NCI-H146 treated with DMSO at 0.1 percent for 48 hours (cell line): ENCODE measurements around the gene PCDHA12.
"Not testable (repeated sequence)": the region's sequence is repeated elsewhere in the genome, so short reads cannot be mapped to it uniquely, and the experiment has no call there.

ENCODE experiments used
- DNase-seq: peaks from one replicate; lab custom pipeline; 2025; ENCODE audit not compliant: unreplicated experiment; lab: John Stamatoyannopoulos, UW

The PCDHA12 gene

DNA sequence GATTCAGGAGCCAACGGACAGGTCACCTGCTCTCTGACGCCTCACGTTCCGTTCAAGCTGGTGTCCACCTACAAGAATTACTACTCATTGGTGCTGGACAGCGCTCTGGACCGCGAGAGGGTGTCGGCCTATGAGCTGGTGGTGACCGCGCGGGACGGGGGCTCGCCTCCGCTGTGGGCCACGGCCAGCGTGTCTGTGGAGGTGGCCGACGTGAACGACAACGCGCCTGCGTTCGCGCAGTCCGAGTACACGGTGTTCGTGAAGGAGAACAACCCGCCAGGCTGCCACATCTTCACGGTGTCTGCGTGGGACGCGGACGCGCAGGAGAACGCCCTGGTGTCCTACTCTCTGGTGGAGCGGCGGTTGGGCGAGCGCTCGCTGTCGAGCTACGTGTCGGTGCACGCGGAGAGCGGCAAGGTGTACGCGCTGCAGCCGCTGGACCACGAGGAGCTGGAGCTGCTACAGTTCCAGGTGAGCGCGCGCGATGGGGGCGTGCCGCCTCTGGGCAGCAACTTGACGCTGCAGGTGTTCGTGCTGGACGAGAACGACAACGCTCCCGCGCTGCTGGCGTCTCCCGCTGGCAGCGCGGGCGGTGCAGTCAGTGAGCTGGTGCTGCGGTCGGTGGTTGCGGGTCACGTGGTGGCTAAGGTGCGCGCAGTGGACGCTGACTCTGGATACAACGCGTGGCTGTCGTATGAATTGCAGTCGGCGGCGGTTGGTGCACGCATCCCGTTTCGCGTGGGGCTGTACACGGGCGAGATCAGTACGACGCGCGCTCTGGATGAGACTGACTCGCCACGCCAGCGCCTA lies 17.7 kb upstream of the PCDHA12 start:
- DNase-seq, result no peak

- DNase-seq, result no peak
Measured at GRCh38 chr5:140857987-140858240, 17.2 kb upstream of the PCDHA12 start.

GRCh38 chr5:140862441-140863295 lies 12.4 kb upstream of the PCDHA12 start:
- no peak for DNase-seq

DNA sequence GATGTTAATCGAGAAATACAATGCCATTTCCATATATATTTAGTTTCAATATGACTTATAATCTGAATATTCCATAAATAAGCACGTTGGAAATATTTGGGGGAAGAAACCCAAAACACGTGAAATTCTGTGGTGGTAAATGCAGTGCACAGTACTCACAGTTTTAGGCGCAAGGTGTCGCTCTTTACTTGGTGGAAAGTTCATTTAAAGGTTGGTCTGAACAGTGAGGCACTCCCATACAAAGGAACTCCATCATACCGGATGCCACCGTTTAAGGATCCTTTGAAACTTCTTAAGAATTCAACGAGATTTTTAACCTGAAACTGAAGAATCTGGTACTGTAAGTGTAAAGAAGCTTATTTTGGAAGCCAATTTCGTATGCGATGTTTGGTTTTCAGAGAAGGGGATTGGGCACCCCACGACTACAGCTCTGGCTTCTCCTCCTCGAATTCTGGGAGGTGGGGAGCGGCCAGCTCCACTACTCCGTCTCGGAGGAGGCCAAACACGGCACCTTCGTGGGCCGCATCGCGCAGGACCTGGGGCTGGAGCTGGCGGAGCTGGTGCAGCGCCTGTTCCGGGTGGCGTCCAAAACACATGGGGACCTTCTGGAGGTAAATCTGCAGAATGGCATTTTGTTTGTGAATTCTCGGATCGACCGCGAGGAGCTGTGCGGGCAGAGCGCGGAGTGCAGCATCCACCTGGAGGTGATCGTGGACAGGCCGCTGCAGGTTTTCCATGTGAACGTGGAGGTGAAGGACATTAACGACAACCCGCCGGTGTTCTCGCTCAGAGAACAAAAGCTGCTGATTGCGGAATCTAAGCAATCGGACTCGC lies 6.2 kb upstream of the PCDHA12 start, which contains the start of gene PCDHA11:
PCDHA11 (plus strand) TSS at position 237 of the 834 bp plus-strand sequence; CDS start at position 384, 147 bp downstream.
- DNase-seq, result no peak

GRCh38 chr5:140869555-140869886 lies 5.6 kb upstream of the PCDHA12 start:
- no peak for DNase-seq

- no peak for DNase-seq
Measured at GRCh38 chr5:140870221-140871201, 4.6 kb upstream of the PCDHA12 start.

DNA sequence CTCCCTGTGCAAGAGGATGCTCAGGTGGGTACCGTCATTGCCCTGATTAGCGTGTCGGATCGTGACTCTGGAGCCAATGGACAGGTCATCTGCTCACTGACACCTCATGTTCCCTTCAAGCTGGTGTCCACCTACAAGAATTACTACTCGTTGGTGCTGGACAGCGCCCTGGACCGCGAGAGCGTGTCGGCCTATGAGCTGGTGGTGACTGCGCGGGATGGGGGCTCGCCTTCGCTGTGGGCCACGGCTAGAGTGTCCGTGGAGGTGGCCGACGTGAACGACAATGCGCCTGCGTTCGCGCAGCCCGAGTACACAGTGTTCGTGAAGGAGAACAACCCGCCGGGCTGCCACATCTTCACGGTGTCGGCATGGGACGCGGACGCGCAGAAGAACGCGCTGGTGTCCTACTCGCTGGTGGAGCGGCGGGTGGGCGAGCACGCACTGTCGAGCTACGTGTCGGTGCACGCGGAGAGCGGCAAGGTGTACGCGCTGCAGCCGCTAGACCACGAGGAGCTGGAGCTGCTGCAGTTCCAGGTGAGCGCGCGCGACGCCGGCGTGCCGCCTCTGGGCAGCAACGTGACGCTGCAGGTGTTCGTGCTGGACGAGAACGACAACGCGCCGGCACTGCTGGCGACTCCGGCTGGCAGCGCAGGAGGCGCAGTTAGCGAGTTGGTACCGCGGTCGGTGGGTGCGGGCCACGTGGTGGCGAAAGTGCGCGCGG lies 1.6 kb downstream of the PCDHA12 start:
- not testable (repeated sequence) for DNase-seq

DNA sequence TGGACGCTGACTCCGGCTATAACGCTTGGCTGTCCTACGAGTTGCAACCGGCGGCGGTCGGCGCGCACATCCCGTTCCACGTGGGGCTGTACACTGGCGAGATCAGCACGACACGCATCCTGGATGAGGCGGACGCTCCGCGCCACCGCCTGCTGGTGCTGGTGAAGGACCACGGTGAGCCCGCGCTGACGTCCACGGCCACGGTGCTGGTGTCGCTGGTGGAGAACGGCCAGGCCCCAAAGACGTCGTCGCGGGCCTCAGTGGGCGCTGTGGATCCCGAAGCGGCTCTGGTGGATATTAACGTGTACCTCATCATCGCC lies 2.1 kb downstream of the PCDHA12 start:
- no peak for DNase-seq

- no peak for DNase-seq
Measured at GRCh38 chr5:140881889-140882590, 6.9 kb downstream of the PCDHA12 start, which contains the start of gene PCDHA13. Gene PCDHA13, plus strand, starts transcription at chr5:140882124. Its CDS starts 145 bp downstream, at chr5:140882269.

GRCh38 chr5:140882591-140882899 lies 7.4 kb downstream of the PCDHA12 start:
- no peak for DNase-seq

DNA sequence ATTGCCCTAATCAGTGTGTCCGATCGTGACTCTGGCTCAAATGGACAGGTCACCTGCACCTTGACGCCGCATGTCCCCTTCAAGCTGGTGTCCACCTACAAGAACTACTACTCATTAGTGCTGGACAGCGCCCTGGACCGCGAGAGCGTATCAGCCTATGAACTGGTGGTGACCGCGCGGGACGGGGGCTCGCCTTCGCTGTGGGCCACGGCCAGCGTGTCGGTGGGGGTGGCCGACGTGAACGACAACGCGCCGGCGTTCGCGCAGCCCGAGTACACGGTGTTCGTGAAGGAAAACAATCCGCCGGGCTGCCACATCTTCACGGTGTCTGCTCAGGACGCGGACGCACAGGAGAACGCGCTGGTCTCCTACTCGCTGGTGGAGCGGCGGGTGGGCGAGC lies 8.3 kb downstream of the PCDHA12 start:
- DNase-seq, result no peak

GRCh38 chr5:140883927-140884697 lies 9.0 kb downstream of the PCDHA12 start:
- DNase-seq, result no peak

GRCh38 chr5:140916325-140916724 lies 41.2 kb downstream of the PCDHA12 start:
- DNase-seq, result no peak

DNA sequence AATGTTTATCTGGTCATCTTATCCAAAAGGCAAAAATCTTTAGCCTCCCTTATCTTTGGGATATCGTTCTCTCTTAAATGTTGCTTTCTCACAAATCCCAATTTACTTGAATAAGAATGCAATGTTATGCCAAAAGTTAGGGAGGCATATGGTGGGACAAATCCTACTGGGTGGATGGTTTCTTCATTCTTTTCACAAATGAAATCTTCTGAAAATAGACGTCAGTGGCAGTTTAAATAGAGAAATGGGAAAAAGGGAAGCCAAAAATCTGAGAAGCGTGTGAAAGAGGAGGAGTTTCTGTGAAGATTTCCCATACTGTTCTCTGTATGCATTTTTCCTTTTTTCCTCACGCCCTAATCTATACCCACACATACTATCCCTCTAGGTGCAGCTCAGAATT lies 48.5 kb downstream of the PCDHA12 start:
- no peak for DNase-seq

GRCh38 chr5:140925806-140926442 lies 50.8 kb downstream of the PCDHA12 start, which contains the start of gene PCDHAC1:
Gene PCDHAC1, plus strand, starts transcription at chr5:140926299. Its CDS starts 594 bp downstream, at chr5:140926893.
- DNase-seq, result peak; percentile 67

- DNase-seq, result peak; percentile 75
Measured at GRCh38 chr5:140926443-140927227, 51.5 kb downstream of the PCDHA12 start.

DNA sequence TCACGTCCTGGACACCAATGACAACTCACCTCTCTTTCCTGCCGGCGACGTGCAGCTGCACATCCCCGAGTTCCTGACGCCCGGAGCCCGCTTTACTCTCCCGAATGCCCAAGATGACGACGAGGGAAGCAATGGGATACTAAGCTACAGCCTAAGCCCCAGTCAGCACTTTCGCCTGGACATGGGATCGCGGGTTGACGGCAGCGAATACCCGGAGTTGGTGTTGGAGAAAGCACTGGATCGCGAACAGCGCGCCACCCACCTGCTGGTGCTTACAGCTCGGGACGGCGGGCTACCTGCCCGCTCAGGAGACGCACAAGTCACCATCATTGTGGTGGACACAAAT lies 52.1 kb downstream of the PCDHA12 start:
- no peak for DNase-seq
